Liver (tissue), 9 donors: ENCODE data around the gene DSTYK. TPM values are rescaled to one million over a fixed set of nuclear protein-coding genes. Genes with fewer than 3 reads are reported as not detected.

Experiments used
- DNase-seq: peaks from one replicate; pipeline ENCODE4 v3.0.0-alpha.2; 2017; ENCODE audit warnings: low spot score
- H3K27ac ChIP-seq, 2 donors: one replicate each; pipeline ENCODE4 v1.7.0; 2013; ENCODE audit warnings: inconsistent platforms in 2 of 2, low read length in 2 of 2, control low read depth in 1 of 2, low read depth in 1 of 2, mild to moderate bottlenecking in 1 of 2
- H3K27me3 ChIP-seq, 4 donors: one replicate each; pipeline versions ENCODE4 v1.6.1 to v1.7.0; 2013; ENCODE audit warnings: low read length in 3 of 4, inconsistent platforms in 1 of 4, mild to moderate bottlenecking in 1 of 4, moderate library complexity in 1 of 4; ENCODE audit not compliant: control insufficient read depth in 4 of 4, insufficient read depth in 4 of 4
- H3K36me3 ChIP-seq, 4 donors: one replicate each; pipeline versions ENCODE4 v1.6.1 to v1.7.0; 2013; ENCODE audit warnings: low read length in 3 of 4, mild to moderate bottlenecking in 3 of 4, low read depth in 1 of 4, moderate library complexity in 1 of 4; ENCODE audit not compliant: control insufficient read depth in 4 of 4, insufficient read depth in 3 of 4
- H3K4me1 ChIP-seq, 4 donors: one replicate each; pipeline versions ENCODE4 v1.6.1 to v1.7.0; 2013; ENCODE audit warnings: low read length in 3 of 4, mild to moderate bottlenecking in 3 of 4, moderate library complexity in 1 of 4; ENCODE audit not compliant: control insufficient read depth in 4 of 4, insufficient read depth in 4 of 4
- H3K4me3 ChIP-seq, 3 donors: one replicate each; pipeline versions ENCODE4 v1.6.1 to v1.7.0; 2013; ENCODE audit warnings: low read length in 3 of 3, control low read depth in 1 of 3, low read depth in 1 of 3, mild to moderate bottlenecking in 1 of 3
- H3K9ac ChIP-seq, 2 donors: one replicate each; pipeline ENCODE4 v1.7.0; 2013; ENCODE audit warnings: low read length in 2 of 2, mild to moderate bottlenecking in 2 of 2, moderate library complexity in 2 of 2, control low read depth in 1 of 2, low read depth in 1 of 2
- H3K9me3 ChIP-seq, 4 donors: one replicate each; pipeline versions ENCODE4 v1.6.1 to v1.7.0; 2013; ENCODE audit warnings: low read length in 3 of 4; ENCODE audit not compliant: control insufficient read depth in 4 of 4
- FOXA2 ChIP-seq: IDR thresholded peaks from 2 replicates; pipeline ENCODE4 v1.6.1; 2016; ENCODE audit warnings: antibody characterized with exemption
- GABPA ChIP-seq, 2 donors: IDR thresholded peaks in 1 of 2; conservative IDR thresholded peaks in 1 of 2; 2 replicates each; pipeline ENCODE4 v1.6.1; 2016; ENCODE audit warnings: antibody characterized with exemption in 2 of 2, mild to moderate bottlenecking in 1 of 2, moderate library complexity in 1 of 2
- HNF4G ChIP-seq: IDR thresholded peaks from 2 replicates; pipeline ENCODE4 v1.6.1; 2016; ENCODE audit warnings: antibody characterized with exemption
- JUND ChIP-seq, 2 donors: IDR thresholded peaks; 2 replicates each; pipeline ENCODE4 v1.6.1; 2016; ENCODE audit warnings: antibody characterized with exemption in 2 of 2
- NR2F2 ChIP-seq: IDR thresholded peaks from 2 replicates; pipeline ENCODE4 v1.6.1; 2016; ENCODE audit warnings: antibody characterized with exemption
- RAD21 ChIP-seq, 2 donors: IDR thresholded peaks; 2 replicates each; pipeline ENCODE4 v1.6.1; 2016; ENCODE audit warnings: antibody characterized with exemption in 2 of 2, mild to moderate bottlenecking in 2 of 2
- RXRA ChIP-seq, 2 donors: IDR thresholded peaks; 2 replicates each; pipeline ENCODE4 v1.6.1; 2017 to 2018; ENCODE audit warnings: antibody characterized with exemption in 2 of 2, mild to moderate bottlenecking in 1 of 2
- SP1 ChIP-seq: IDR thresholded peaks from 2 replicates; pipeline ENCODE4 v1.6.1; 2018; ENCODE audit warnings: antibody characterized with exemption, mild to moderate bottlenecking
- TAF1 ChIP-seq: conservative IDR thresholded peaks from 2 replicates; pipeline ENCODE4 v1.6.1; 2016; ENCODE audit warnings: antibody characterized with exemption, mild to moderate bottlenecking
- WGBS: extraction: QIAGEN DNeasy Blood & Tissue Kit; methylation state at CpG from one replicate; pipeline ENCODE4 v1.1.7; 2013; 5-methylcytosine and 5-hydroxymethylcytosine counted together
- polyA plus RNA-seq, 2 donors: library from polyadenylated mRNA; stranded (reverse) in 1 of 2; unstranded in 1 of 2; fragments of 200-250 nt in 1 of 2; fragments of >200 nt in 1 of 2; fragmentation: Nextera tagmentation in 1 of 2; extraction: Ambion mirVana in 1 of 2; gene quantifications; one replicate each; pipeline versions ENCODE4 v1.2.1 to v1.2.3, GENCODE V29; 2013 to 2015
- total RNA-seq, 2 donors: library from RNA; depleted of rRNA; stranded (reverse); fragments of >200 nt; gene quantifications; one replicate each; pipeline ENCODE4 v1.2.3, GENCODE V29; 2014
- TF ChIP-seq, protein P1 (sequence below): IDR thresholded peaks from 2 replicates; pipeline ENCODE4 v1.6.1; 2016; ENCODE audit warnings: antibody characterized with exemption, mild to moderate bottlenecking
- TF ChIP-seq, protein P2 (sequence below): fragments of 150-350 bp; IDR thresholded peaks from 2 replicates; pipeline ENCODE4 v1.5.1; 2017; ENCODE audit warnings: improper control_type of control experiment, low read depth, low read length; ENCODE audit not compliant: missing input control
- TF ChIP-seq, protein P3 (sequence below): IDR thresholded peaks from 2 replicates; pipeline ENCODE4 v1.6.1; 2016; ENCODE audit warnings: antibody characterized with exemption
- TF ChIP-seq, protein P4 (sequence below): IDR thresholded peaks from 2 replicates; pipeline ENCODE4 v1.6.1; 2016; ENCODE audit warnings: antibody characterized with exemption
- donor health status: healthy.
- donor health status: healthy.
- donor health status: healthy.
- donor health status: healthy.
- donor health status: healthy.

Gene DSTYK
- total and polyA plus RNA-seq, 4 donors: 1.5 to 9.9 (median 3.0) TPM

DNA sequence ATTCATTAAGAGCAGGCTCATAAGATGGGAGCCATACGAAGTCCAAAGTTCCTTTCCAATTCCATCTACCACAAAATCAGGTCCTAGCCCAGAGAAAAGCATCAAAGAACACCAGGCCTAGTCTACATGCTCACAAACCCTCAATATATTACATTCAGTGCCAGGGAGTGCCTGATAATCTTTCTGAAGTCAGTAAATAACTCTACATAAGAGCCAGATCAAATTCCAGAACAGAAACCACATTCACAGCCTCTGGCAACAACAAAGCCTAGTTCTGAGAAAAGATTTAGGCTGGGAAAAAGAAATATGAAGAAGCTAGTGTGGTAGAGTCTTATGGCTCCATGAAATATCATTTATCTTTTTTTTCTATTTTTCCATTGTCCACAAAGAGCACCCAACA, 49.2 kb downstream of the DSTYK start:
- peaks cover 6 to 59% (median 36%) of the 10 kb centered on the region in 4 donors for H3K36me3 ChIP-seq
- no peak for TF ChIP-seq FOXA2
- no peak for TF ChIP-seq JUND (IDR thresholded peaks at IDR 0.05)
- TF ChIP-seq, protein P1, sequence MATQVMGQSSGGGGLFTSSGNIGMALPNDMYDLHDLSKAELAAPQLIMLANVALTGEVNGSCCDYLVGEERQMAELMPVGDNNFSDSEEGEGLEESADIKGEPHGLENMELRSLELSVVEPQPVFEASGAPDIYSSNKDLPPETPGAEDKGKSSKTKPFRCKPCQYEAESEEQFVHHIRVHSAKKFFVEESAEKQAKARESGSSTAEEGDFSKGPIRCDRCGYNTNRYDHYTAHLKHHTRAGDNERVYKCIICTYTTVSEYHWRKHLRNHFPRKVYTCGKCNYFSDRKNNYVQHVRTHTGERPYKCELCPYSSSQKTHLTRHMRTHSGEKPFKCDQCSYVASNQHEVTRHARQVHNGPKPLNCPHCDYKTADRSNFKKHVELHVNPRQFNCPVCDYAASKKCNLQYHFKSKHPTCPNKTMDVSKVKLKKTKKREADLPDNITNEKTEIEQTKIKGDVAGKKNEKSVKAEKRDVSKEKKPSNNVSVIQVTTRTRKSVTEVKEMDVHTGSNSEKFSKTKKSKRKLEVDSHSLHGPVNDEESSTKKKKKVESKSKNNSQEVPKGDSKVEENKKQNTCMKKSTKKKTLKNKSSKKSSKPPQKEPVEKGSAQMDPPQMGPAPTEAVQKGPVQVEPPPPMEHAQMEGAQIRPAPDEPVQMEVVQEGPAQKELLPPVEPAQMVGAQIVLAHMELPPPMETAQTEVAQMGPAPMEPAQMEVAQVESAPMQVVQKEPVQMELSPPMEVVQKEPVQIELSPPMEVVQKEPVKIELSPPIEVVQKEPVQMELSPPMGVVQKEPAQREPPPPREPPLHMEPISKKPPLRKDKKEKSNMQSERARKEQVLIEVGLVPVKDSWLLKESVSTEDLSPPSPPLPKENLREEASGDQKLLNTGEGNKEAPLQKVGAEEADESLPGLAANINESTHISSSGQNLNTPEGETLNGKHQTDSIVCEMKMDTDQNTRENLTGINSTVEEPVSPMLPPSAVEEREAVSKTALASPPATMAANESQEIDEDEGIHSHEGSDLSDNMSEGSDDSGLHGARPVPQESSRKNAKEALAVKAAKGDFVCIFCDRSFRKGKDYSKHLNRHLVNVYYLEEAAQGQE: no peak
- no peaks in the 10 kb centered on the region for H3K9me3 ChIP-seq
- H3K4me3 ChIP-seq: no peak overlapping the region
- H3K4me1 ChIP-seq: no peaks in the 10 kb centered on the region
- no peak overlapping the region for H3K9ac ChIP-seq
- WGBS: 92% methylated on average over 1 of the region's 1 CpG
- H3K27me3 ChIP-seq: no peaks in the 10 kb centered on the region
- no peak overlapping the region for H3K27ac ChIP-seq
- DNase-seq: no peak

DNA sequence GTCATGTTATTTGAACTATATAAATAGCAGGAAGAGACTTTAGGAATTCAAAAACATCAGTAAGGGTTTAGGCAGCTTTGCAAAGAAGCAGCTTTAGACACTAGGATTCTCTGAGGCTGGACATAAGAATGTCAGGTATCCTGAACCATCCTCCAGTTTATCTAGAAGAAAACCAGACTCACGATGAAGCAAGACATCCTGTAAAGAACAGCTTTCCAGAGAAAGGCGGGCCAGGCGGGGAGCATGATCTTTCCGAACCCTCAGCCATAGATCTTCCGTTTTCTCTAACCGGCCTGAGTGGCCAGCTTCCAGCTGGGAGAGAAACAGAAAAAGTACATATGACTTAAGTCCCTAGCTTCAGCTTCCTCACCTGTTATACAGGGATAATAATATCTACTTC, 50.4 kb downstream of the DSTYK start:
- H3K27me3 ChIP-seq: no peaks in the 10 kb centered on the region
- no peak for DNase-seq
- no peaks in the 10 kb centered on the region for H3K4me1 ChIP-seq
- no peak overlapping the region for H3K27ac ChIP-seq
- H3K9ac ChIP-seq: no peak overlapping the region
- H3K36me3 ChIP-seq: peaks cover 7 to 69% (median 43%) of the 10 kb centered on the region in 4 donors
- H3K9me3 ChIP-seq: peaks cover 0 to 3% (median 1%) of the 10 kb centered on the region in 4 donors
- no peak for TF ChIP-seq GABPA (IDR thresholded peaks at IDR 0.05 in 1 of 2, conservative IDR thresholded peaks at IDR 0.05 in 1 of 2)
- TF ChIP-seq, protein P2, sequence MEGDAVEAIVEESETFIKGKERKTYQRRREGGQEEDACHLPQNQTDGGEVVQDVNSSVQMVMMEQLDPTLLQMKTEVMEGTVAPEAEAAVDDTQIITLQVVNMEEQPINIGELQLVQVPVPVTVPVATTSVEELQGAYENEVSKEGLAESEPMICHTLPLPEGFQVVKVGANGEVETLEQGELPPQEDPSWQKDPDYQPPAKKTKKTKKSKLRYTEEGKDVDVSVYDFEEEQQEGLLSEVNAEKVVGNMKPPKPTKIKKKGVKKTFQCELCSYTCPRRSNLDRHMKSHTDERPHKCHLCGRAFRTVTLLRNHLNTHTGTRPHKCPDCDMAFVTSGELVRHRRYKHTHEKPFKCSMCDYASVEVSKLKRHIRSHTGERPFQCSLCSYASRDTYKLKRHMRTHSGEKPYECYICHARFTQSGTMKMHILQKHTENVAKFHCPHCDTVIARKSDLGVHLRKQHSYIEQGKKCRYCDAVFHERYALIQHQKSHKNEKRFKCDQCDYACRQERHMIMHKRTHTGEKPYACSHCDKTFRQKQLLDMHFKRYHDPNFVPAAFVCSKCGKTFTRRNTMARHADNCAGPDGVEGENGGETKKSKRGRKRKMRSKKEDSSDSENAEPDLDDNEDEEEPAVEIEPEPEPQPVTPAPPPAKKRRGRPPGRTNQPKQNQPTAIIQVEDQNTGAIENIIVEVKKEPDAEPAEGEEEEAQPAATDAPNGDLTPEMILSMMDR: no peak
- TF ChIP-seq, protein P1: no peak
- no peak for TF ChIP-seq RXRA (IDR thresholded peaks at IDR 0.05)
- TF ChIP-seq SP1: no peak
- TF ChIP-seq HNF4G: no peak
- TF ChIP-seq NR2F2: no peak
- TF ChIP-seq JUND (IDR thresholded peaks at IDR 0.05): no peak
- no peak for TF ChIP-seq TAF1
- TF ChIP-seq, protein P3, sequence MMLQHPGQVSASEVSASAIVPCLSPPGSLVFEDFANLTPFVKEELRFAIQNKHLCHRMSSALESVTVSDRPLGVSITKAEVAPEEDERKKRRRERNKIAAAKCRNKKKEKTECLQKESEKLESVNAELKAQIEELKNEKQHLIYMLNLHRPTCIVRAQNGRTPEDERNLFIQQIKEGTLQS: no peak
- TF ChIP-seq FOXA2: no peak
- no peak for TF ChIP-seq RAD21 (IDR thresholded peaks at IDR 0.05)
- TF ChIP-seq, protein P4, sequence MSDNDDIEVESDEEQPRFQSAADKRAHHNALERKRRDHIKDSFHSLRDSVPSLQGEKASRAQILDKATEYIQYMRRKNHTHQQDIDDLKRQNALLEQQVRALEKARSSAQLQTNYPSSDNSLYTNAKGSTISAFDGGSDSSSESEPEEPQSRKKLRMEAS: no peak
- no peak overlapping the region for H3K4me3 ChIP-seq
- 96% methylated on average over 6 of the region's 6 CpGs for WGBS
